Chondrocyte (in vitro differentiated cells): Measurements from ENCODE around the gene NFKBIE. TPM values are rescaled to one million over a fixed set of nuclear protein-coding genes. Genes with fewer than 3 reads are reported as not detected.

Source experiments
- DNase-seq: peaks from one replicate; pipeline ENCODE4 v3.0.0; 2021; ENCODE audit warnings: mixed read lengths, low spot score
- H3K27ac Mint-ChIP-seq: one replicate; pipeline ENCODE4 v1.8.0; 2021; ENCODE audit warnings: mild to moderate bottlenecking, moderate library complexity, mixed read lengths; ENCODE audit not compliant: unreplicated experiment
- H3K27me3 Mint-ChIP-seq: 2 replicates; pipeline ENCODE4 v1.8.0; 2021; ENCODE audit warnings: low read depth, mixed read lengths
- H3K36me3 Mint-ChIP-seq: 2 replicates; pipeline ENCODE4 v1.8.0; 2021; ENCODE audit warnings: low read depth, mixed read lengths
- H3K4me1 Mint-ChIP-seq: 2 replicates; pipeline ENCODE4 v1.8.0; 2021; ENCODE audit warnings: low read depth, mild to moderate bottlenecking, mixed read lengths
- H3K4me3 Mint-ChIP-seq: one replicate; pipeline ENCODE4 v1.8.0; 2021; ENCODE audit warnings: mild to moderate bottlenecking, moderate library complexity, mixed read lengths; ENCODE audit not compliant: unreplicated experiment
- H3K9me3 Mint-ChIP-seq: 2 replicates; pipeline ENCODE4 v1.8.0; 2021; ENCODE audit warnings: low read depth, mixed read lengths
- CTCF ChIP-seq: fragments of 200-600 bp; sonication (generic); IDR thresholded peaks from 2 replicates; pipeline ENCODE4 v1.5.0; 2021; ENCODE audit warnings: antibody characterized with exemption, mild to moderate bottlenecking, moderate library complexity
- total RNA-seq: library from RNA; stranded (reverse); gene quantifications from 3 replicates; pipeline ENCODE4 v1.2.1, GENCODE V29; 2021

The NFKBIE gene
- total RNA-seq, 1 donor from 2014 or later = 6.2 TPM

- no peak for TF ChIP-seq CTCF
- Mint-ChIP-seq H3K27me3 (no peaks in the 10 kb centered on the region), H3K4me1 (peaks cover 32% of the 10 kb centered on the region), H3K36me3 (no peaks in the 10 kb centered on the region), H3K27ac (peak overlapping the region; percentile 74), H3K9me3 (no peaks in the 10 kb centered on the region), H3K4me3 (peak overlapping the region; percentile 84)
- DNase-seq = peak; percentile 51
These were observed 1.8 kb downstream of the NFKBIE start for GRCh38 chr6:44263354-44264100.

- no peak overlapping the region for H3K27ac Mint-ChIP-seq
These were observed 2.6 kb downstream of the NFKBIE start for GRCh38 chr6:44262467-44263353.

GRCh38 chr6:44261581-44261980, 3.8 kb downstream of the NFKBIE start:
- Mint-ChIP-seq H3K4me3 (no peak overlapping the region), H3K27me3 (no peaks in the 10 kb centered on the region), H3K4me1 (peaks cover 40% of the 10 kb centered on the region), H3K9me3 (no peaks in the 10 kb centered on the region), H3K36me3 (no peaks in the 10 kb centered on the region), H3K27ac (no peak overlapping the region)
- TF ChIP-seq CTCF = no peak
- peak; percentile 79 for DNase-seq

More at GRCh38 chr6:44262467-44263353, 2.6 kb downstream of the NFKBIE start:
- Mint-ChIP-seq H3K36me3 (no peaks in the 10 kb centered on the region), H3K27me3 (no peaks in the 10 kb centered on the region), H3K4me3 (peak overlapping the region; percentile 84), H3K9me3 (no peaks in the 10 kb centered on the region), H3K4me1 (peaks cover 36% of the 10 kb centered on the region)
- DNase-seq = peak; percentile 54
- no peak for TF ChIP-seq CTCF

GRCh38 chr6:44260451-44261297, 4.7 kb downstream of the NFKBIE start:
- Mint-ChIP-seq H3K4me1 (peaks cover 48% of the 10 kb centered on the region), H3K27me3 (no peaks in the 10 kb centered on the region), H3K4me3 (no peak overlapping the region), H3K36me3 (no peaks in the 10 kb centered on the region), H3K9me3 (no peaks in the 10 kb centered on the region), H3K27ac (no peak overlapping the region)
- TF ChIP-seq CTCF = no peak
- DNase-seq = no peak
